ELF-1 (cell line): ENCODE data around the gene MEAF6.
A peak's percentile ranks its signal among the peaks of the same experiment; 100 is the strongest.
"Not testable (repeated sequence)": the region's sequence is repeated elsewhere in the genome, so short reads cannot be mapped to it uniquely, and the experiment has no call there.

ENCODE experiments used
- DNase-seq: peaks from one replicate; pipeline ENCODE4 v3.0.0-alpha.2; 2016; ENCODE audit warnings: low read depth, low spot score

Gene MEAF6

DNA sequence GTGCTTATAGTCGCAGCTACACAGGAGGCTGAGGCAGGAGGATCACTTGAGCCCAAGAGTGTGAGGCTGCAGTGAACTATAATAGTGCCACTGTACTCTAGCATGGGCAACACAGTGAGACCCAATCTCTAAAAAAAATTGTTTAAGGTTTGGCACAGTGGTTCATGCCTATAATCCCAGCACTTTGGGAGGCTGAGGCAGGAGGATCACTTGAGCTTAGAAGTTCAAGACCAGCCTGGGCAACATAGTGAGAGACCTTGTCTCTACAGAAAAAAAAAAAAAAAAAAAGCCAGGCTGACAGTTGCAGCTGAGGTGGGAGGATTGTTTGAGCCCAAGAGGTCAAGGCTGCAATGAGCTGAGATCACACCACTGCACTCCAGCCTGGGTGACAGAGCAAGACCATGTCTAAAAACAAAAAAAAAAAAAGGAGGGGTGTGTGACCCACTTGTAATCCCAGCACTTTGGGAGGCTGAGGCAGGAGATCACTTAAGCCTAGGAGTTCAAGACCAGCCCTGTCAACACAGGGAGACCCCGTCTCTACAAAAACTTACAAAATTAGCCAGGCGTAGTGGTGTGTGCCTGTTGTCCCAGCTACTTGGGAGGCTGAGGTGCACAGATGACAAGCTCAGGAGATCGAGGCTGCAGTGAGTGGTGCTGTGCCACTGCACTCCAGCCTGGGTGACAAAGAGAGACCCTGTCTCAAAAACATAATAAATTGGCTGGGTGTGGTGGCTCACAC, 18.0 kb upstream of the MEAF6 start:
- not testable (repeated sequence) for DNase-seq

DNA sequence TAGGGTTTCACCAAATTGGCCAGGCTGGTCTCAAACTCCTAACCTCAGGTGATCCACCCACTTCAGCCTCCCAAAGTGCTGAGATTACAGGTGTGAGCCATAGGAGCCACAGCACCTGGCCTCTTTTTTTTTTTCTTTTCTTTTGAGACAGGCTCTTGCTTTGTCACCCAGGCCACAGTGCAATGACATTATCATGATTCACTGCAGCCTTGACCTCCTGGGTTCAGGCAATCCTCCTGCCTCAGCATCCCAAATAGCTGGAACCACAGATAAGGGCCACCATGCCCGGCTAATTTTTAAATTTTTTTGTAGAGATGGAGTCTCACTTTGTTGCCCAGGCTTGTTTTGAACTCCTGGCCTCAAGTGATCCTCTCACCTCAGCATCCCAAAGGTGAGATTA, 15.3 kb upstream of the MEAF6 start:
- DNase-seq = not testable (repeated sequence)

DNA sequence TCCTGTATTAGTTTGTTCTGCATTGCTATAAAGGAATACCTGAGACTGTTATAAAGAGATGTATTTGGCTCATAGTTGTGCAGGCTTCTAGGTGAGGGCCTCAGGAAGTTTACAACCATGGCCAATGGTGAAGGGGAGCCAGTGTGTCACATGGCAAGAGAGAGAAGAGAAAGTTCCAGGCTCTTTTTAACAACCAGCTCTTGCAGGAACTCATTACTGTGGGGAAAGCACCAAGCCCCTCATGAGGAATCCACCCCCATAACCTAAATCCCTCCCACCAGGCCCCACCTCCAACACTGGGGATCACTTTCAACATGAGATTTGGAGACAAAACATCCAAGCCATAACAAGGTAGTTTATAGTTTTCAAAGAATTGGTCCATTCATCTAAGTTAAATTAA, 5.0 kb upstream of the MEAF6 start:
- DNase-seq = no peak

DNA sequence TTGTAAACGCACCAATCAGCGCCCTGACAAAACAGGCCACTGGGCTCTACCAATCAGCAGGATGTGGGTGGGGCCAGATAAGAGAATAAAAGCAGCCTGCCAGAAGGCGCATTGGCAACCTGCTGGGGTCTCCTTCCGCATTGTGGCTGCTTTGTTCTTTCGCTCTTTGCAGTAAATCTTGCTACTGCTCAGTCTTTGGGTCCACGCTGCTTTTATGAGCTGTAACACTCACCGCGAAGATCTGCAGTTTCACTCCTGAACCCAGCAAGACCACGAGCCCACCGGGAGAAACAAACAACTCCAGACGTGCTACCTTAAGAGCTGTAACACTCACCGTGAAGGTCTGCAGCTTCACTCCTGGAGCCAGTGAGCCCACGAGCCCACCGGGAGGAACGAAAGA, 4.4 kb upstream of the MEAF6 start:
- DNase-seq = not testable (repeated sequence)

DNA sequence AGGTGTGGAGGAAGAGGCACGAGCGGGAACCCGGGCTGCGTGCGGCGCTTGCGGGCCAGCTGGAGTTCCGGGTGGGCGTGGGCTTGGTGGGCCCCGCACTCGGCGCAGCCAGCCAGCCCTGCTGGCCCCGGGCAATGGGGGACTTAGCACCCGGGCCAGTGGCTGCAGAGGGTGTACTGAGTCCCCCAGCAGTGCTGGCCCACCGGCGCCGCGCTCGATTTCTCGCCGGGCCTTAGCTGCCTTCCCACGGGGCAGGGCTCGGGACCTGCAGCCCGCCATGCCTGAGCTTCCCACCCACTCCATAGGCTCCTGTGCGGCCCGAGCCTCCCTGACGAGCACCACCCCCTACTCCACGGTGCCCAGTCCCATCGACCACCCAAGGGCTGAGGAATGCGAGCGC, 3.7 kb upstream of the MEAF6 start:
- DNase-seq = not testable (repeated sequence)

DNA sequence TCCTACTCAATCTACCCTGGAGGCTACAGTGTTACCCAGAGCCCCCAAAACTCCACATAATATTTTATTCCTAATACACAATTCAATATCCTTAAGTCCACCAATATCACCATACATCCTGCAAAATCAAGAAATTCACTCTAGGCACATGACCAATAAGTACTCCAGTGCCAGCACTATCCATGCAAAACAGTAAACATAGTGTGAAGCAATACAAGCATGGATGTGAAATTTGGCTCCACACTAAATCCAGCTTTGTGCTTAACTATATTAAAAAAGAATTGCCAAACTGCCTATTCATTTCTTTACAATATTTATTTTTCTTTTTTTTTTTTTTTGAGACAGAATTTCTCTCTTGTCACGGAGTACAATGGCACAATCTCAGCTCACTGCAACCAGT, 3.0 kb upstream of the MEAF6 start:
- no peak for DNase-seq

DNA sequence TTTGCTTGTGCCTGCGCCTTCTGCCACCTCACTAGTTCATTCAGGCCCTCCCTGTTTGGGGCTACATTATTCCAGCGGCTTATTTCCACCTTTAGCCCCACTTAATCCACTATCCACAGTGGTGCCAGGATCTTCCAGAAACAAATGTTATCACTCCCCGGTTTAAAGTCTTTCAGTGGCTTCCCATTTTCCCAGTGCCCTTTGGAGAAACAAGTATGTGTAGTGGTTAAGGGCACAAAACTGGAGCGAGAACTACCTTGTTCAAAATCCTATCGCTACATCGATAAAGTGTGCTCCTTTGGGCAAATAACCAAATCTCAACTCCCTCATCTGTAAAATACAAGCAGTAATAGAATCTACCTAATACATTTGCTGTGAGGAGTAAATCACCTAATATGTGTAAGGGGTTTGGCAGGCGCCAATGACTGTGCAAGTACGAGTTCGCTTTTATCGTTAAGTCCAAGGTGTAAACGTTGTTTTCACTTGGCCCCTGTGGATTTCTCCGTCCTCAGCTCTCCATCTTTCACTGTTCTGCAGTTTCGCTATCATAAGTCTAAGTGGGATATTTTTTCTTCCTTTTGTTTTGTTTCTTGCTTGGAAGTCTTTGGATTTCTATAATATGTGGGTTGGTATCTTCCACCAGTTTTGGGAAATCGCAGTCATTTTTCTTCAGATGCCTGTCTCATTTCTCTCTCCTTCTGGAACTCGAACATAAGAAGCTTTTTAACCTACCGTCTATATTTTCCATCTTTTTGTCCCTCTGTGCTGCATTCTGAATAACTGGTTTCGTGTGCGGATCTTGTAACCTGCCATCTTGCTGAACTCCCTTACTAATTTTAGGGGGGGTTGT, 844 bp upstream of the MEAF6 start:
- DNase-seq = no peak

DNA sequence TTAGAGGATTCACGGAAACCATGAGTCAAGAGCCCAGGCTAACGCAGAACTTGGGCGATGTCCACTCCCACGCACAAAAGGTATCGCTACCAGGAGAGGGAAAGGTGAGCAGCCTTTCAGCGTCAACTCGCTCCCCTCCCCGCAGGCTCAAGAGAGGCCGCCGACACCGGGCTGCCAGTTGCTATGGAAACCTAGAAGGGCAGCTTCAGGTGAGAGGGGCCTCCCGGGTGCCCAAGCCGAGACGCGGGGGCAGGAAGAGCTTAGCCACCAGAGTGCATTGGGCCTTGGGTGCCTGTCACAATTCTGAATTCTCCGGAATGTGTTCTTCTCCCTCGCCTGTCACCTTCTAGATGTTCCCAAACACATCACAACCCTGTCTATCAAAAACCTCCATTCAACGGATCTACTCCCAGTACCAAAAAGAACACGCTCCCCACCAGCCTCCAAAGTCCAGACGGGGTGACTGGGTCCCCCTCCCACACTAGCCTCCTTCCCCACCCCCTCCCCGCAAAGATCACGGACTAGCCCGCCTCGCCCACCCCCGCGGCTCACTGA, 694 bp downstream of the MEAF6 start:
- DNase-seq = peak; percentile 53

DNA sequence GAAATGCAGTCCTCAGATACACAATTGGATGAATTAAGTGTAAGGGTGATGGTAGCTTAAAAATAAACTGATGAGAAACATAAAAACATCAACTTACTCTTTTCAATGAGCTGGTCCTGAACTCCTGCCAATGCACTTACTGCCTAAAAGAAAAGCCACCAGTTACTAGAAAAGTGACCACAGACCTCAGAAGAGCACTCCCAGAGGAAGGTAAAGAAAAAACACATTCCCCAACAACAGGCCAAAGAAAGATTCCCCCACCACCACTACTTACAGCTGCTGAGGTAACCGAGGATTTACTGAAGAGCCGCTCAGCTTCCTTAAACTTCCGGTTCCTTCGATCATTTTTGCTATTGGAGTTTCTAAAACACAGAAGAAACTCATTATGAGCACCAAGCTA, 5.4 kb downstream of the MEAF6 start:
- DNase-seq = peak; percentile 36

DNA sequence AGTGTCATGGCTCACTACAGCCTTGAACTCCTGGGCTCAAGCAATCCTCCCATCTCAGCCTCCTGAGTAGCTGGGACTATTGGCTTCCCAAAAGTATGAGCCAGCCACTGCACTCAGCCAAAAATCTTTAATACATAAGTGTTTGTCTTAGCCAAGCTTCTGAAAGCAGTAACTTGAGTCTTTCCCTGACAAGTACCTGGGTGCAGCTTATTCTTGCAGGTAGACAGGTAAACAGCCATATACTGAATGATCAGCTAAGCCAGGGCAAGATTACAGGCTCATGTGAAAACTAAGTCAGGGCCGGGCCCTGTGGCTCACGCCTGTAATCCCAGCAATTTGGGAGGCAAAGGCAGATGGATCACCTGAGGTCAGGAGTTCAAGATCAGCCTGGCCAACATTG, 7.8 kb downstream of the MEAF6 start:
- DNase-seq = no peak

DNA sequence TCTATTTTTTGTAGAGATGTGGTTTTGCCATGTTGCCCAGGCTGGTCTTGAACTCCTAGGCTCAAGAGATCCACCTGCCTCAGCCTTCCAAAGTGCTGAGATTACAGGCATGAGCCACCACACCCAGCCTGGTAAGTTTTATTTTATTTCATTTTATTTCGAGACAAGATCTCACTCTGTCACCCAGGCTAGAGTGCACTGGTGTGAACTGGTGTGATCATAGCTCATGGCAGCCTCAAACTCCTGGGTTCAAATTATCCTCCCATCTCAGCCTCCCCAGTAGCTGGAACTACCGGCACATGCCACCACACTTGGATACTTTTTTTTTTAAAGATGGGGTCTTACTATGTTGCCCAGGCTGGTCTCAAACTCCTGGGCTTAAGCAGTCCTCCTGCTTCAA, 11.8 kb downstream of the MEAF6 start:
- DNase-seq = not testable (repeated sequence)

DNA sequence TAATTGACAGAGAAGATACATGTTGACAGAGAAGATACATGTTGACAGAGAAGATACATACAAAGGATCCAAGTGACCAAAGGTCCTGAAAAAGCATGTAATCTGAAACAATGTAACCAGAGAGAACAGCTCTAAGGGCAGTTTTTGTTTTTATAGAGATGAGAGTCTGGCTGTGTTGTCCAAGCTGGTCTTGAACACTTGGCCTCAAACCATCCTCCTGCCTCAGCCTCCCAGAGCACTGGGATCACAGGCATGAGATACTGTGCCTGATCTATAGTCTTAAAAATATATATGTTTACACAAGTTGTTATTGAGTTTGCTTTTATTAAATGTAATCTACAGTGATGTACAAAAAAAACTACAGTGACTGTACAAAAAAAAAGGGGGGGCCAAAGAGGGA, 12.5 kb downstream of the MEAF6 start:
- DNase-seq = no peak

DNA sequence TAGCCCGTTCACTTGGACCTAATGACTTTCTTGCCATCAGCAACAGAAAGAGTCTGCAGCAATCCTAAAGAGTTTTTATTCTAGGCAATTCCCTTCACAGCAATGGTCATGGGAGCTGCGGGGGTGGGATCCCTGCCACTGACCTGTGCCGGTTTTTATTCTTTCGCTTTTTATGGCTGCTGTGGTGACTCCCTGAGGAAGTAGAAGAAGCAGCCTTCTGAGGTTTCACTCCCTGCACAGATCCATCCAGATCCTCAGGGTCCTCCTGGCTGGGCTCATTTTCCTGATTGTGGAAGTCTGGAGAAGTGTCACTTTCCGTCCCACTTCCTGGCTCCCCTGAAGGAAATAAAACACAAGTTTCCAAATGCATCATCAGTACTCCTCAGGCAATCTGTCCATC, 12.9 kb downstream of the MEAF6 start:
- DNase-seq = no peak

DNA sequence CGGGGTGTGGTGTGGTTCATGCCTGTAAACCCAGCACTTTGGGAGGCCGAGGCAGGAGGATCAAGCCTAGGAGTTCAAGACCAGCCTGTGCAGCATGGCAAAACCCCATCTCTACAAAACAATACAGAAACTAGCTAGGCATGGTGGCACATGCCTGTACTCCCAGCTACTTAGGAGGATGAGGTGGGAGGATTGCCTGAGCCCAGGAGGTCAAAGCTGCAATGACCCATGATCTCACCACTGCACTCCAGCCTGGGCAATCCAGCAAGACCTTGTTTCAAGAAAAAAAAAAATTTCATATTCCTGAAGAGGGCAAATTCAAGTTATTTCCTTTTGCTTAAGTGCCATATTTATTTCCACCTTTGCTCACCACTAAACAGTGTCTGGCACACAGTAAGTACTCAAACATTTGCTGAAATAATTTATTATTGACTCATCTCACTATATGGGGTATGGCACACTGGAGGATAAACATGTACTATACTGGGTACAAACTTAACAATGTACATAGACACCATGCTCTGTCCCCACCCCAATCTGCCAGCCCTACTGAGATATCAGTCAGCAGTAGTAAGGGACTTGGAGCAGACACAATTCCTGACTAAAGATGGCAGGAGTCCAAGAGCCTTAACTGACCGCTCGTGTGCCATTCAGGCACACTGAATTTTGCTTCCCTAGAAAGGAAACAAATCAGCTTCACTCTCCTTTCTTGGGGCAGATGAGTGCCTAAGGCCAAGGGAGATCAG, 15.5 kb downstream of the MEAF6 start:
- no peak for DNase-seq

DNA sequence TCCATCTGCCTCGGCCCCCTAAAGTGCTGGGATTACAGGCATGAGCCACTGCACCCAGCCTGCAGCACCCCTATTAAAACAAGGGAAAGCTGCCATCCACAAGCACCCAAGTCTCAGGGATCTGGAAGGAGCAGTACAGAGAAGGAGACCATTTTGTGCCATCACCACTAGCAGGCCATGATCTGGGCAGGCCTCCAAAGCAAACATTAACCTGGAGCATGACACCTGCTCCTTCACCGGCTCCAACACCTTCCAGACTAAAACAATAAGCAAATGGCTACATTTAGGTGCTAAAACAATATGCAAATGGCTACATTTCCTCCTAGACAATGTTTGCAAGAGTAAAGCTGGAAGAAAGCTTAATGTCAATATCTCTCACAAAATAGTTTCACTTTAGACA, 16.7 kb downstream of the MEAF6 start:
- DNase-seq = no peak

DNA sequence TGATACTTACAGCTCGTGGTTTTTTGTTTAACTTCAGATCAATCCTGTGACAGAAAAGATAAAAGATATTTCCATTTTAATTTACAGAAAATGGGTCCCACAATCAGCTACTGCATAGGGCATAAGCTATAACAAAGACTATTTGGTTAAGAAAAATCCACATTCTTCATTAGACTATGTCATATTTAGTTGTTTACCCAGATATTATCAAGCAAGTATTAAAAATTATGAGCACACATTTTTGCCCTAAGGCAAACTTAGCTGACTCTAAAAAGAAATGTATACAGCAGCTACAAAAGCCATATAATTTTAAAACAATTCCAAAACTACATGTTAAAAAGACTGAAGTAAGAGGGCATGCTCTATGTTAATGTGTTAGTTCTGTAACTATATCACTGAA, 18.7 kb downstream of the MEAF6 start:
- DNase-seq = no peak

DNA sequence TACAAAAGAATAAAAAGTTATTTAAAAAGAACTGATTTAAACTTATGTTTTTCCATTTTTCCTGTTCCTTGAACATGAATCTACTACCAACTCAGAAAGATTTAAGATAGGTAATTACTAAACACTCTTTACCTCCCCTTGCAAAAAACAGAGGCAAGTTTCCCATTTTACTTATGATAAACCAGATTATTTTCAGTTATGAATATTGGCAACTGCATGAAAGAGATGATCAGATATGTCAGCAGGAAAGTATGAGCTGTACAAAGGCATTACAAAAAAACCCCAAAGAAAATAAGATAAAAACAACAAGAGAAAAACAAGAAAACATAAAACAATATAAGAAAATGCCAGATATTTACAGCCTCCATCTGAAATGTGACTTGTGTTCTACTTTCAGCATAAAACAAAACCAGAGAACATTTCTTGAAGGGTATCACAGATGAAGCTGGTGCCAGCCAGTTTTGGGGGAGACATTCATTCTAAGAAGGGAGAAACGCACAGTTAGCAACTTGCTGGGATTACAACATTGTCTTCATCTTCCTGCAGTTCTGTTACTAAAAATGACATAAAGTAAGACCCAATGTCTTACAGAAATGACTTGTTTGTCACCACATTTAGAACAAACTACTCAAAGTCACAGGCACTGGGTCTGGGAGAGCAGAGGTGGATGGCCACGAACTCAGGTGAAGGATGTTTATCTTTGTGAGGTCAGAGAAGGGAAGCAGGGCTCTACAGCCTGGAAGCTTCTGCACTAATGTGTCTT, 21.0 kb downstream of the MEAF6 start:
- DNase-seq = no peak

DNA sequence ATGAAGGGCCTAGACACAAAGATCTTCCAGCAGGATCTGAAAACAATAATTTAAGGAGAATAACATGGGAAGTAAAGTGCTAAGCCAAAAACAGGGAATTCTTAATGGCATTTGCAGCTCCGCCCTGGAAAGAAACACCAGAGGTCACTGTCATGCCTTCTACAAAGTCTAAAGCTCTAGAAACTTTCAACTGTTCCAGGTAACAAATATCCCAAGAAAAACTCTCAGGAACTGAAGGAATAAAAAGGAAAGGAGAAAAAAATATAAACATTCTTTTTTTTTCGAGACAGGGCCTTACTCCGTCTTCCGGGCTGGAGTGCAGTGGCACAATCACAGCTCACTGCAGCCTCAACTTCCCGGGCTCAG, 27.0 kb downstream of the MEAF6 start:
- DNase-seq = no peak

DNA sequence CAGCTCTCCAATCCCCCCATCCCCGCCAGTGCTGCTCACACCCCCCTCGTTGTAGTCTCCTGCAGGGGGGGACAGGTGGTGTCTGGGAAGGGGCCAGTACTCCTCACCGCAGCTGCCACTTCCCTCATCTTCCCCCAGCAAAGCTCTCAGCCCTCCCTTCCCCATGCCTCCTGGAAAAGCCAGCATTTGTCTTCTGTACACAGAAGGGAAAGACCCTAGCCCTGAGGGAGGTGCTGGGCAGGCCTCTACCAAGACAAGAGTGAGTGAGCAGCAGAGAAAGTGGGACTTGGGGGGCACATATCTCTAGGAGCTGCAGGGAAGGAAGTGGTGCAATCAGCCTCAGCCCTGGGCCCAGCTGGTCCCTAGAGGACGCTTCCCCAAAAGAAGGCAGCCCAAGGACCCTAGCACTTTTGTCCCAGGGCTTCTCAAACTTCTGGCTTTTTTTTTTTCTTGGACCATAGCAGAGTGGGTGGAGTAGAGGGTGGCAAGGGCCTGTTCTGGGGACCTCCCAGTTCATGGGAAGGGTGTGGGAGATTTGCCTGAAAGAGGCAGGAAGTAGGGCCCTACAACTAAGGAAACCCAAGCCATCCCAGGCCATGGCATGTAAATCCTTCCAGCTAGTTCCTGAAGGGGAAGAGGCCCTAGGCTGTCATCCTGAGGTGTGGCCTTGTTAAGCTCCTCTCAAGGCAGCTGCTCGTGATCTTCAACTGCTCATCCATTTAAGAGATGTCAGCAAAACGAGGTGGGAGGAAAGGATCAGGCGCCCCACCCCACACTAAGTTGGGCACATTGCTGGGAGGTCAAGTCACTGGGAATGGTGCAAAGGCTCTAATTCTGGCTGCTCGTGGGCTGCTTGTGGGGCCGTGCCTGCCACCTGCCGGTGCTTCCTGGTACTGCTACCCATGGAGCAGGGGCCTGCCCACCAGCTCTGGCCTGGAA, 27.6 kb downstream of the MEAF6 start:
- DNase-seq = peak; percentile 91
